Uterus (tissue), 2 donors: ENCODE results near the gene CLDN1.

Source experiments
- CTCF ChIP-seq, 4 experiments: fragments of 200-600 bp in 2 of 4; fragments of 450-650 bp in 2 of 4; sonication (generic) in 2 of 4; IDR thresholded peaks; one replicate each; pipeline ENCODE4 v1.5.1; 2016 to 2019; ENCODE audit warnings: antibody characterized with exemption in 4 of 4, mild to moderate bottlenecking in 2 of 4, moderate library complexity in 1 of 4
- POLR2A ChIP-seq, 2 donors: fragments of 450-650 bp; IDR thresholded peaks; one replicate each; pipeline ENCODE4 v1.6.1; 2016; ENCODE audit warnings: antibody characterized with exemption in 2 of 2, mild to moderate bottlenecking in 1 of 2, moderate library complexity in 1 of 2

DNA sequence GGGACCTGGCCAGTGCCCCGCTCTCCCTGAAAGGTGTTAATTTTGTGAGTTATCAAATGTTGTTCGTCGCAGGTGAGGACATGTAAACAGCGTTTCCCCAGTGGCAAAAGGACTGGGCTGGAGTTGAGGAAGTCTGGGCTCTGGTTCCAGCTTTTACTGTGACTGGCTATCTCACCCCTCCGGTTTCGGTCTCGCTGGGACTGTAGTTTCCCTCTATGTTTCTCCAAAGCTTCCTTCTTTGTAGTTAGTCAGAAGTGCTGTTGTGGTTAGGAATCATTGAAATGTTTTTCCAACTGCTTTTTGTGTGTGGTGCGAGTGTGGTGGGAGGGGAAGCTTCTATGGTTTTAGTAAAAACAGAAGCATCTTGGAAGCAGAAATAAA, 990 bp upstream of the CLDN1 start:
- TF ChIP-seq CTCF (IDR thresholded peaks at IDR 0.05) (no peak), POLR2A (IDR thresholded peaks at IDR 0.05) (no peak)
